T-cell (primary cell): ENCODE data around the gene STN1. TPM values are rescaled to one million over a fixed set of nuclear protein-coding genes. Genes with fewer than 3 reads are reported as not detected.
A peak's percentile ranks its signal among the peaks of the same experiment; 100 is the strongest.

Experiments used
- ATAC-seq, 4 experiments: fragments of 200-7000 bp in 3 of 4; fragments of 150-1000 bp in 1 of 4; cut with Tn5 transposase; replicated peaks in 1 of 4; 1 replicate in 3 of 4; 2 replicates in 1 of 4; pipeline ENCODE4 v1.10.0; 2021; ENCODE audit warnings: moderate library complexity in 3 of 4, mild to moderate bottlenecking in 2 of 4, moderate number of reproducible peaks in 1 of 4
- CTCF ChIA-PET, 2 donors: fragments of 300-600 bp; sonication (Branson Sonifier 250); formaldehyde crosslinking; loops; one replicate each; lab custom pipeline; 2022; ENCODE audit warnings: antibody characterized with exemption in 2 of 2; lab: Charles Lee
- POLR2A ChIA-PET, 2 donors: fragments of 300-600 bp; sonication (Branson Sonifier 250); formaldehyde crosslinking; loops; one replicate each; lab custom pipeline; 2022; ENCODE audit warnings: antibody characterized with exemption in 2 of 2; lab: Charles Lee
- DNase-seq, 35 experiments: peaks; one replicate each; pipeline versions ENCODE4 v3.0.0 to v3.0.0-alpha.2; 2013 to 2023
- H3K27ac ChIP-seq: one replicate; pipeline ENCODE4 v1.5.1; 2013; ENCODE audit warnings: low read length
- H3K27me3 ChIP-seq, 2 experiments: replicated peaks in 1 of 2; 1 replicate in 1 of 2; 2 replicates in 1 of 2; pipeline versions ENCODE4 v1.6.1 to v1.7.0; 2013; ENCODE audit warnings: low read length in 1 of 2, mixed read lengths in 1 of 2; ENCODE audit not compliant: control insufficient read depth in 2 of 2, insufficient read depth in 2 of 2; ENCODE audit errors: extremely low read depth in 1 of 2
- H3K36me3 ChIP-seq, 2 donors: 1 replicate in 1 of 2; 2 replicates in 1 of 2; pipeline versions ENCODE4 v1.6.1 to v1.7.0; 2013; ENCODE audit warnings: low read length in 1 of 2; ENCODE audit not compliant: control insufficient read depth in 2 of 2, insufficient read depth in 1 of 2; ENCODE audit errors: extremely low read depth in 1 of 2
- H3K4me1 ChIP-seq, 2 experiments: 1 replicate in 1 of 2; 2 replicates in 1 of 2; pipeline versions ENCODE4 v1.6.1 to v1.7.0; 2013; ENCODE audit warnings: low read length in 2 of 2, mixed read lengths in 1 of 2; ENCODE audit not compliant: insufficient read depth in 2 of 2, control insufficient read depth in 1 of 2; ENCODE audit errors: extremely low read depth in 1 of 2
- H3K4me3 ChIP-seq, 2 donors: 1 replicate in 1 of 2; 2 replicates in 1 of 2; pipeline versions ENCODE4 v1.5.1 to v1.7.0; 2013; ENCODE audit warnings: mild to moderate bottlenecking in 2 of 2, low read length in 1 of 2, moderate library complexity in 1 of 2; ENCODE audit not compliant: control insufficient read depth in 1 of 2; ENCODE audit errors: extremely low read depth in 1 of 2
- H3K9me3 ChIP-seq: 2 replicates; pipeline ENCODE4 v1.7.0; 2013
- H3K27ac Mint-ChIP-seq, 2 donors: one replicate each; pipeline ENCODE4 v1.8.0; 2020 to 2021; ENCODE audit warnings: mild to moderate bottlenecking in 2 of 2, mixed read lengths in 2 of 2
- H3K27me3 Mint-ChIP-seq, 2 donors: one replicate each; pipeline ENCODE4 v1.8.0; 2021 to 2022; ENCODE audit warnings: mixed read lengths in 2 of 2
- H3K36me3 Mint-ChIP-seq: one replicate; pipeline ENCODE4 v1.8.0; 2021; ENCODE audit warnings: mixed read lengths
- H3K4me1 Mint-ChIP-seq, 3 donors: one replicate each; pipeline ENCODE4 v1.8.0; 2020 to 2022; ENCODE audit warnings: mixed read lengths in 3 of 3, mild to moderate bottlenecking in 1 of 3
- H3K4me3 Mint-ChIP-seq, 3 donors: one replicate each; pipeline ENCODE4 v1.8.0; 2020 to 2022; ENCODE audit warnings: mild to moderate bottlenecking in 3 of 3, mixed read lengths in 3 of 3, moderate library complexity in 3 of 3
- H3K9me3 Mint-ChIP-seq, 3 donors: one replicate each; pipeline ENCODE4 v1.8.0; 2020 to 2022; ENCODE audit warnings: mixed read lengths in 3 of 3
- WGBS: methylation state at CpG from one replicate; pipeline ENCODE4 v1.1.5; 2013; ENCODE audit warnings: missing lambda C conversion rate; ENCODE audit not compliant: insufficient coverage; 5-methylcytosine and 5-hydroxymethylcytosine counted together
- total RNA-seq, 35 experiments: library from RNA in 6 of 35; stranded (reverse) in 6 of 35; fragments of 120-200 nt in 1 of 35; gene quantifications; one replicate each; pipeline versions ENCODE4 v1.2.1 to v1.2.4 and lab custom pipeline; 2013 to 2026

Gene STN1
- total RNA-seq, 5 donors from 2014 or later (not counting 1 experiment from before 2014, with no cell fraction given): 37.6 to 47.5 (median 41.8) TPM

- H3K4me3 Mint-ChIP-seq: no peak overlapping the region
- H3K27me3 Mint-ChIP-seq: no peaks in the 10 kb centered on the region
- peaks cover 10 to 69% of the 10 kb centered on the region in 2 donors for H3K36me3 ChIP-seq
- ChIA-PET CTCF (no interaction called here), POLR2A (no interaction called here)
- no peaks in the 10 kb centered on the region for H3K27me3 ChIP-seq
- H3K36me3 Mint-ChIP-seq: peaks cover 53% of the 10 kb centered on the region
- no peaks in the 10 kb centered on the region for H3K9me3 ChIP-seq
- no peak overlapping the region for H3K27ac ChIP-seq
- DNase-seq (no peak), ATAC-seq (no peak)
- peak overlapping the region in 1 of 2 donors; percentile 34 for H3K27ac Mint-ChIP-seq
- WGBS: 95% methylated on average over 6 of the region's 7 CpGs
- H3K9me3 Mint-ChIP-seq: no peaks in the 10 kb centered on the region
- H3K4me1 ChIP-seq: peaks cover 0 to 15% of the 10 kb centered on the region in 2 experiments
- no peak overlapping the region for H3K4me3 ChIP-seq
- peaks cover 51 to 62% (median 53%) of the 10 kb centered on the region in 3 donors for H3K4me1 Mint-ChIP-seq
These were observed 20.7 kb downstream of the STN1 start for GRCh38 chr10:103897241-103897774.

GRCh38 chr10:103896225-103896624, 21.8 kb downstream of the STN1 start:
- peaks cover 58% of the 10 kb centered on the region for H3K36me3 Mint-ChIP-seq
- peak overlapping the region; percentile 93 to 96 for H3K27ac Mint-ChIP-seq
- peaks cover 40 to 54% (median 42%) of the 10 kb centered on the region in 3 donors for H3K4me1 Mint-ChIP-seq
- H3K4me3 Mint-ChIP-seq: no peak overlapping the region
- Histone ChIP-seq H3K27ac (peak overlapping the region; percentile 47), H3K36me3 (peaks cover 10 to 79% of the 10 kb centered on the region in 2 donors), H3K27me3 (no peaks in the 10 kb centered on the region), H3K4me1 (peaks cover 0 to 13% of the 10 kb centered on the region in 2 experiments), H3K4me3 (no peak overlapping the region), H3K9me3 (no peaks in the 10 kb centered on the region)
- 100% methylated on average over 1 of the region's 5 CpGs for WGBS
- CTCF ChIA-PET: no interaction called here
- H3K9me3 Mint-ChIP-seq: no peaks in the 10 kb centered on the region
- POLR2A ChIA-PET: no interaction called here
- ATAC-seq (no peak), DNase-seq (no peak)
- no peaks in the 10 kb centered on the region for H3K27me3 Mint-ChIP-seq

- Histone ChIP-seq H3K9me3 (no peaks in the 10 kb centered on the region), H3K27ac (peak overlapping the region; percentile 47), H3K36me3 (peaks cover 10 to 82% of the 10 kb centered on the region in 2 donors), H3K4me1 (peaks cover 0 to 10% of the 10 kb centered on the region in 2 experiments), H3K4me3 (no peak overlapping the region), H3K27me3 (no peaks in the 10 kb centered on the region)
- H3K9me3 Mint-ChIP-seq: no peaks in the 10 kb centered on the region
- H3K27me3 Mint-ChIP-seq: no peaks in the 10 kb centered on the region
- CTCF ChIA-PET: interaction anchor here in 1 of 2 donors (0.9 kb wide), 1 partner anchor 11 kb away, joined by 3 read pairs; no protein-coding TSS in a partner anchor
- POLR2A ChIA-PET: no interaction called here
- H3K4me1 Mint-ChIP-seq: peaks cover 34 to 54% (median 38%) of the 10 kb centered on the region in 3 donors
- DNase-seq (no peak), ATAC-seq (peak in 1 of 4 experiments; percentile 50)
- no peak overlapping the region for H3K4me3 Mint-ChIP-seq
- 93% methylated on average over 5 of the region's 9 CpGs for WGBS
- H3K27ac Mint-ChIP-seq: peak overlapping the region; percentile 93 to 96
- H3K36me3 Mint-ChIP-seq: peaks cover 56% of the 10 kb centered on the region
These were observed 22.4 kb downstream of the STN1 start for GRCh38 chr10:103895411-103896186.

GRCh38 chr10:103894441-103894864, 23.5 kb downstream of the STN1 start:
- ChIA-PET CTCF (interaction anchor here (0.7 to 0.9 kb wide), 3 partner anchors 10 to 94 kb away, joined by 3 to 4 read pairs (median 4); no protein-coding TSS in a partner anchor), POLR2A (interaction anchor here (0.6 to 1.9 kb wide), 5 partner anchors 11 to 1571 kb away, joined by 3 to 11 read pairs (median 4); no protein-coding TSS in a partner anchor)
- H3K36me3 ChIP-seq: peaks cover 9 to 79% of the 10 kb centered on the region in 2 donors
- H3K4me1 Mint-ChIP-seq: peaks cover 36 to 57% (median 39%) of the 10 kb centered on the region in 3 donors
- H3K27me3 ChIP-seq: no peaks in the 10 kb centered on the region
- H3K9me3 ChIP-seq: no peaks in the 10 kb centered on the region
- no peaks in the 10 kb centered on the region for H3K27me3 Mint-ChIP-seq
- peak overlapping the region; percentile 93 to 96 for H3K27ac Mint-ChIP-seq
- peaks cover 56% of the 10 kb centered on the region for H3K36me3 Mint-ChIP-seq
- peak overlapping the region; percentile 47 for H3K27ac ChIP-seq
- DNase-seq: no peak
- peak overlapping the region in 2 of 3 donors; percentile 25 to 59 for H3K4me3 Mint-ChIP-seq
- H3K9me3 Mint-ChIP-seq: no peaks in the 10 kb centered on the region
- peaks cover 0 to 12% of the 10 kb centered on the region in 2 experiments for H3K4me1 ChIP-seq
- WGBS: 29% methylated on average over 3 of the region's 4 CpGs
- no peak for ATAC-seq
- H3K4me3 ChIP-seq: no peak overlapping the region

GRCh38 chr10:103893817-103894216, 24.2 kb downstream of the STN1 start:
- H3K4me1 Mint-ChIP-seq: peaks cover 41 to 63% (median 43%) of the 10 kb centered on the region in 3 donors

GRCh38 chr10:103892181-103892580, 25.8 kb downstream of the STN1 start:
- H3K4me1 ChIP-seq: peaks cover 2 to 17% of the 10 kb centered on the region in 2 experiments
- POLR2A ChIA-PET: interaction anchor here in 1 of 2 donors (0.6 to 0.7 kb wide), 2 partner anchors 11 to 94 kb away, joined by 3 read pairs; no protein-coding TSS in a partner anchor
- CTCF ChIA-PET: interaction anchor here (0.6 to 1.6 kb wide), 3 partner anchors 16 to 332 kb away, joined by 3 to 9 read pairs (median 4); no protein-coding TSS in a partner anchor
- H3K4me3 ChIP-seq: no peak overlapping the region
- ATAC-seq: no peak
- H3K9me3 ChIP-seq: no peaks in the 10 kb centered on the region
- Mint-ChIP-seq H3K27ac (peak overlapping the region; percentile 59 to 96), H3K36me3 (peaks cover 58% of the 10 kb centered on the region), H3K4me1 (peaks cover 50 to 68% (median 52%) of the 10 kb centered on the region in 3 donors), H3K9me3 (no peaks in the 10 kb centered on the region), H3K4me3 (no peak overlapping the region), H3K27me3 (no peaks in the 10 kb centered on the region)
- no CpG with 5 or more reads among the region's 3 CpGs for WGBS
- DNase-seq: no peak
- H3K27me3 ChIP-seq: no peaks in the 10 kb centered on the region
- H3K27ac ChIP-seq: no peak overlapping the region
- peaks cover 0 to 75% of the 10 kb centered on the region in 2 donors for H3K36me3 ChIP-seq

More at GRCh38 chr10:103893817-103894216, 24.2 kb downstream of the STN1 start:
- no CpG with 5 or more reads among the region's 2 CpGs for WGBS
- no peak for DNase-seq
- Histone ChIP-seq H3K4me3 (no peak overlapping the region), H3K27me3 (no peaks in the 10 kb centered on the region), H3K9me3 (no peaks in the 10 kb centered on the region), H3K27ac (peak overlapping the region; percentile 47), H3K36me3 (peaks cover 3 to 76% of the 10 kb centered on the region in 2 donors), H3K4me1 (peaks cover 0 to 14% of the 10 kb centered on the region in 2 experiments)
- CTCF ChIA-PET: interaction anchor here (0.7 kb wide), 2 partner anchors 26 to 95 kb away, joined by 4 read pairs; no protein-coding TSS in a partner anchor
- no peak for ATAC-seq
- POLR2A ChIA-PET: interaction anchor here in 1 of 2 donors (0.8 to 1.9 kb wide), 2 partner anchors 14 to 121 kb away, joined by 4 to 11 read pairs; no protein-coding TSS in a partner anchor
- Mint-ChIP-seq H3K36me3 (peaks cover 57% of the 10 kb centered on the region), H3K9me3 (no peaks in the 10 kb centered on the region), H3K4me3 (no peak overlapping the region), H3K27ac (peak overlapping the region; percentile 93 to 96), H3K27me3 (no peaks in the 10 kb centered on the region)
